GM12864 (cell line): ENCODE measurements around the gene LPP.

Experiments
- DNase-seq: peaks from one replicate; pipeline ENCODE4 v3.0.0-alpha.2; 2011; ENCODE audit warnings: low read depth
- H3K4me3 ChIP-seq: 2 replicates; pipeline ENCODE4 v1.5.1; 2011; ENCODE audit warnings: mild to moderate bottlenecking, low read depth, low read length, control low read depth
- CTCF ChIP-seq: IDR thresholded peaks from 2 replicates; pipeline ENCODE4 v1.5.1; 2011; ENCODE audit warnings: low read depth, mild to moderate bottlenecking, moderate library complexity, low read length, control low read depth, inconsistent platforms; ENCODE audit errors: missing control alignments

The LPP gene

GRCh38 chr3:188202358-188203138 is 48.6 kb downstream of the LPP start:
- peak; percentile 11 for TF ChIP-seq CTCF
- no peak for DNase-seq
- no peak overlapping the region for H3K4me3 ChIP-seq

GRCh38 chr3:188204526-188204925 is 50.6 kb downstream of the LPP start:
- H3K4me3 ChIP-seq = no peak overlapping the region
- TF ChIP-seq CTCF = no peak
- no peak for DNase-seq

GRCh38 chr3:188205992-188206416 is 52.0 kb downstream of the LPP start:
- peak; percentile 37 for TF ChIP-seq CTCF
- no peak overlapping the region for H3K4me3 ChIP-seq

GRCh38 chr3:188206787-188207186 is 52.8 kb downstream of the LPP start:
- TF ChIP-seq CTCF = no peak
- H3K4me3 ChIP-seq = no peak overlapping the region

More at GRCh38 chr3:188205992-188206416, 52.0 kb downstream of the LPP start:
- no peak for DNase-seq

GRCh38 chr3:188207941-188208515 is 54.1 kb downstream of the LPP start:
- TF ChIP-seq CTCF = no peak
- H3K4me3 ChIP-seq = no peak overlapping the region
- DNase-seq = no peak

More at GRCh38 chr3:188206787-188207186, 52.8 kb downstream of the LPP start:
- no peak for DNase-seq

GRCh38 chr3:188208516-188208981 is 54.6 kb downstream of the LPP start:
- no peak overlapping the region for H3K4me3 ChIP-seq
- no peak for DNase-seq
- no peak for TF ChIP-seq CTCF
